GM12891 (cell line): ENCODE data around the gene OR12D2.
"Not testable (repeated sequence)": the region's sequence is repeated elsewhere in the genome, so short reads cannot be mapped to it uniquely, and the experiment has no call there.

Experiments
- DNase-seq: peaks from one replicate; pipeline ENCODE4 v3.0.0; 2011; ENCODE audit warnings: low spot score; ENCODE audit not compliant: insufficient read length
- FAIRE-seq: peaks from 2 replicates; lab custom pipeline; 2011; peaks lifted over from hg19 to GRCh38; lab: Jason Lieb, UNC
- PAX5 ChIP-seq: IDR thresholded peaks from 2 replicates; pipeline ENCODE4 v1.6.1; 2011; ENCODE audit warnings: low read length, moderate library complexity, mild to moderate bottlenecking; ENCODE audit not compliant: insufficient read depth, severe bottlenecking
- POLR2A ChIP-seq: IDR thresholded peaks from 2 replicates; pipeline ENCODE4 v1.6.1; 2011; ENCODE audit warnings: low read depth, low read length, control low read depth
- POLR2AphosphoS5 ChIP-seq: IDR thresholded peaks from 2 replicates; pipeline ENCODE4 v1.6.1; 2011; ENCODE audit warnings: low read depth, low read length, control low read depth
- POU2F2 ChIP-seq: IDR thresholded peaks from 2 replicates; pipeline ENCODE4 v1.6.1; 2011; ENCODE audit warnings: low read depth, mild to moderate bottlenecking, control low read depth, low read length, moderate library complexity
- SPI1 ChIP-seq: IDR thresholded peaks from 2 replicates; pipeline ENCODE4 v1.6.1; 2011; ENCODE audit warnings: low read depth, low read length, control low read depth
- TAF1 ChIP-seq: IDR thresholded peaks from 2 replicates; pipeline ENCODE4 v1.6.1; 2011; ENCODE audit warnings: low read depth, low read length, control low read depth

OR12D2 gene

GRCh38 chr6:29414588-29414987, 19.2 kb downstream of the OR12D2 start, which contains the start of gene OR12D1:
Gene OR12D1 (plus strand): TSS chr6:29414928.
- FAIRE-seq (no peak), DNase-seq (no peak)
- TF ChIP-seq TAF1: no peak
- TF ChIP-seq POU2F2: no peak
- no peak for TF ChIP-seq SPI1

- TF ChIP-seq POU2F2 (no peak), PAX5 (no peak), POLR2AphosphoS5 (no peak), SPI1 (no peak), TAF1 (no peak), POLR2A (no peak)
- no peak for DNase-seq
- FAIRE-seq: no peak
Observed at GRCh38 chr6:29419516-29419915, 24.1 kb downstream of the OR12D2 start.

GRCh38 chr6:29424168-29424567, 28.7 kb downstream of the OR12D2 start:
- no peak for FAIRE-seq
- TF ChIP-seq POLR2A (no peak), SPI1 (no peak), PAX5 (no peak), POLR2AphosphoS5 (no peak), TAF1 (no peak), POU2F2 (no peak)
- no peak for DNase-seq

- DNase-seq: no peak
- FAIRE-seq: no peak
- TF ChIP-seq TAF1 (no peak), SPI1 (no peak), POLR2AphosphoS5 (no peak), PAX5 (no peak), POLR2A (no peak), POU2F2 (no peak)
Observed at GRCh38 chr6:29424575-29424974, 29.1 kb downstream of the OR12D2 start.

- DNase-seq (no peak), FAIRE-seq (no peak)
- TF ChIP-seq POU2F2: no peak
- no peak for TF ChIP-seq SPI1
- TF ChIP-seq POLR2AphosphoS5: no peak
- TF ChIP-seq POLR2A: no peak
- TF ChIP-seq PAX5: no peak
- no peak for TF ChIP-seq TAF1
Observed at GRCh38 chr6:29425075-29425474, 29.6 kb downstream of the OR12D2 start.

- no peak for FAIRE-seq
- no peak for DNase-seq
- TF ChIP-seq POLR2A (no peak), SPI1 (no peak), PAX5 (no peak), POU2F2 (no peak), POLR2AphosphoS5 (no peak), TAF1 (no peak)
Observed at GRCh38 chr6:29426654-29427053, 31.2 kb downstream of the OR12D2 start.

GRCh38 chr6:29436730-29437129, 41.3 kb downstream of the OR12D2 start:
- DNase-seq, FAIRE-seq: not testable (repeated sequence)

GRCh38 chr6:29439006-29439405, 43.6 kb downstream of the OR12D2 start, which contains the start of gene OR10C1:
Gene OR10C1 (plus strand): TSS chr6:29439306. CDS start chr6:29440016, 710 bp downstream.
- DNase-seq (no peak), FAIRE-seq (no peak)
- TF ChIP-seq POLR2AphosphoS5 (no peak), POU2F2 (no peak), PAX5 (no peak), SPI1 (no peak), POLR2A (no peak), TAF1 (no peak)

- no peak for DNase-seq
- no peak for FAIRE-seq
- TF ChIP-seq POLR2AphosphoS5 (no peak), POU2F2 (no peak), POLR2A (no peak), PAX5 (no peak), TAF1 (no peak), SPI1 (no peak)
Observed at GRCh38 chr6:29442719-29443118, 47.3 kb downstream of the OR12D2 start.

- FAIRE-seq, DNase-seq: not testable (repeated sequence)
Observed at GRCh38 chr6:29444031-29444430, 48.6 kb downstream of the OR12D2 start.
